Mesothelial cell of epicardium (in vitro differentiated cells): Measurements from ENCODE around the gene HSPB8. TPM values are rescaled to one million over a fixed set of nuclear protein-coding genes. Genes with fewer than 3 reads are reported as not detected.
A peak's percentile ranks its signal among the peaks of the same experiment; 100 is the strongest.

Source experiments
- DNase-seq, 2 experiments: peaks; one replicate each; pipeline ENCODE4 v3.0.0; 2021; ENCODE audit warnings: low spot score in 2 of 2; ENCODE audit not compliant: unreplicated experiment in 2 of 2
- H3K27ac Mint-ChIP-seq: 2 replicates; pipeline ENCODE4 v1.8.0; 2021; ENCODE audit warnings: mixed read lengths
- H3K27me3 Mint-ChIP-seq: 2 replicates; pipeline ENCODE4 v1.8.0; 2021; ENCODE audit warnings: low read depth, mixed read lengths
- H3K36me3 Mint-ChIP-seq: 2 replicates; pipeline ENCODE4 v1.8.0; 2021; ENCODE audit warnings: mixed read lengths
- H3K4me1 Mint-ChIP-seq: 2 replicates; pipeline ENCODE4 v1.8.0; 2021; ENCODE audit warnings: mixed read lengths
- H3K4me3 Mint-ChIP-seq: 2 replicates; pipeline ENCODE4 v1.8.0; 2021; ENCODE audit warnings: mild to moderate bottlenecking, moderate library complexity, mixed read lengths
- H3K9me3 Mint-ChIP-seq: 2 replicates; pipeline ENCODE4 v1.8.0; 2021; ENCODE audit warnings: mixed read lengths
- CTCF ChIP-seq: fragments of 200-600 bp; sonication (generic); IDR thresholded peaks from one replicate; pipeline ENCODE4 v1.5.0; 2021; ENCODE audit warnings: antibody characterized with exemption; ENCODE audit not compliant: unreplicated experiment
- total RNA-seq: library from RNA; stranded (reverse); gene quantifications from 3 replicates; pipeline ENCODE4 v1.2.1, GENCODE V29; 2021

The HSPB8 gene
- total RNA-seq, 1 donor from 2014 or later = 16.8 TPM

GRCh38 chr12:119139448-119139847, 39.3 kb upstream of the HSPB8 start:
- no peak for DNase-seq
- H3K4me1 Mint-ChIP-seq = no peaks in the 10 kb centered on the region
- no peaks in the 10 kb centered on the region for H3K9me3 Mint-ChIP-seq
- no peak for TF ChIP-seq CTCF
- no peaks in the 10 kb centered on the region for H3K27me3 Mint-ChIP-seq
- peaks cover 3% of the 10 kb centered on the region for H3K36me3 Mint-ChIP-seq
- H3K4me3 Mint-ChIP-seq = no peak overlapping the region
- H3K27ac Mint-ChIP-seq = no peak overlapping the region

- no peak for DNase-seq
- no peak overlapping the region for H3K27ac Mint-ChIP-seq
- no peak overlapping the region for H3K4me3 Mint-ChIP-seq
- H3K4me1 Mint-ChIP-seq = peaks cover 11% of the 10 kb centered on the region
- no peaks in the 10 kb centered on the region for H3K27me3 Mint-ChIP-seq
- H3K36me3 Mint-ChIP-seq = peaks cover 3% of the 10 kb centered on the region
- no peak for TF ChIP-seq CTCF
- no peaks in the 10 kb centered on the region for H3K9me3 Mint-ChIP-seq
Observed at GRCh38 chr12:119145367-119145766, 33.4 kb upstream of the HSPB8 start.

DNA sequence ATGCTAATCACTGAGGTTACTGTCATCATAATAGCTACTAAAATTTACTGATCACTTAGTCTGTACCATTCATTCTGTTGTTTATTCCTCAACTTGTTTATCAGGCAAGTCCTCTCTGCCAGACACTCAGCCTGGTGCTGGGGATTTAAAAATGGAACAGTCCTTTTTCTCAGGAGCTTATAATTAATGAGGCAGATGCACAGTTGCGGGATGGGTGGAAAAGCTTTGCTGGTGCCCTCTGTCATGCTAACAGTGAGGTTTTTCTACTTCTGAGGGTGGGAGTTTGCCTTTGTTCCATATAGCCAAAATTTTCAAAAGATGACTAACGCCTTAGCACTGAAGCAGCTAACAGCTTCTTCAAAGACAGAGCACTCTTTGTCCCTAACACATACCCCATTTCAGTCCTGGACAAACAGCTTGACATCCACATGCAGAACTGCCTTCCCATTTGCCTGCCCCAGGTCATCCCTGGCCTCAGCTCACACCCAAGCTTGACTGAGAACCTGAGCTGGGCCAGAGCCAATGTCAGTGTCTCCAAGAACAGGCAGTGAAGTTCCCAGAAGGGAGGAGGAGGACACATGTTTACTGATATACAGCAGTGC, 30.8 kb upstream of the HSPB8 start:
- Mint-ChIP-seq H3K4me1 (peaks cover 15% of the 10 kb centered on the region), H3K4me3 (no peak overlapping the region), H3K27ac (no peak overlapping the region), H3K36me3 (no peaks in the 10 kb centered on the region), H3K9me3 (peaks cover 6% of the 10 kb centered on the region), H3K27me3 (no peaks in the 10 kb centered on the region)
- TF ChIP-seq CTCF = no peak
- no peak for DNase-seq

GRCh38 chr12:119149270-119149669, 29.5 kb upstream of the HSPB8 start:
- DNase-seq = no peak
- H3K36me3 Mint-ChIP-seq = no peaks in the 10 kb centered on the region
- H3K4me3 Mint-ChIP-seq = no peak overlapping the region
- no peak for TF ChIP-seq CTCF
- no peaks in the 10 kb centered on the region for H3K27me3 Mint-ChIP-seq
- H3K27ac Mint-ChIP-seq = peak overlapping the region; percentile 10
- H3K4me1 Mint-ChIP-seq = peaks cover 24% of the 10 kb centered on the region
- peaks cover 6% of the 10 kb centered on the region for H3K9me3 Mint-ChIP-seq

DNA sequence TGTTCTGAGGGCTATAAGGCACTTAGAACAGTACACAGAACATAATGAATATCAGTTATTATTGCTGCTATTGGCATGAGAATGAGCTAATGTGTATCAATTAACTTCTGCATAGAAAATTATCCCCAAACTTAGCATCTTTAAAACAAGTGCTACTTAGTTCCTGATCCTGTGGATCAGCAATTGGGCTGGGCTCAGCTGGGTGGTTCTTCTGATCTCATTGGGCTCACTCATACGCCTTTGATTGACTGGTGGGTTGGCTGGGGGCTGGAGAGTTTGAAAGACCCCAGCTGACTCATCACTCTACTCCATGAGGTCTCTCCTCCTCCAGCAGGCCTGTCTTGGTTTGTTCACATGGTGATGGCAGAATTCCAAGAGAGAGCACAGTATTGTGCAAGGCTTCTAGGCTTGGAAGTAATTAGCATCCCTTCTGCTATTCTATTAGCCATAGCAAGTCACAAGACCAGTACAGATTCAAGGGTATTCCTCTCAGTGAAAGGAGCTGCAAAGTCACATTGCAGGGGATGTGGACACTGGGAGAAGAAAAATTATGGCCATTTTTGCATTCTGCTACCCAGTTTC, 27.2 kb upstream of the HSPB8 start:
- no peak for TF ChIP-seq CTCF
- no peaks in the 10 kb centered on the region for H3K27me3 Mint-ChIP-seq

More for the DNA sequence above, 27.2 kb upstream of the HSPB8 start:
- DNase-seq = no peak
- H3K36me3 Mint-ChIP-seq = no peaks in the 10 kb centered on the region
- peaks cover 24% of the 10 kb centered on the region for H3K4me1 Mint-ChIP-seq
- H3K4me3 Mint-ChIP-seq = no peak overlapping the region
- H3K9me3 Mint-ChIP-seq = peaks cover 6% of the 10 kb centered on the region
- H3K27ac Mint-ChIP-seq = no peak overlapping the region
